DOHH2 (cell line): ENCODE measurements around the gene SLC39A11.
"Not testable (repeated sequence)": the region's sequence is repeated elsewhere in the genome, so short reads cannot be mapped to it uniquely, and the experiment has no call there.

ENCODE experiments used
- H3F3A ChIP-seq: fragments of 200-600 bp; sonication (generic), shearing (Covaris generic); 2 replicates; pipeline ENCODE4 v1.6.0; 2016; ENCODE audit warnings: antibody characterized with exemption, mild to moderate bottlenecking; ENCODE audit not compliant: control insufficient read depth, insufficient read depth
- H3K27ac ChIP-seq: fragments of 200-600 bp; sonication (generic); 2 replicates; pipeline ENCODE4 v1.5.1; 2014; ENCODE audit warnings: low read depth, mild to moderate bottlenecking, low read length, moderate library complexity
- H3K27me3 ChIP-seq: fragments of 200-600 bp; sonication (generic); 2 replicates; pipeline ENCODE4 v1.6.1; 2014; ENCODE audit warnings: mild to moderate bottlenecking, low read length, mixed read lengths; ENCODE audit not compliant: control insufficient read depth
- H3K36me3 ChIP-seq: fragments of 200-600 bp; sonication (generic); 2 replicates; pipeline ENCODE4 v1.6.1; 2014; ENCODE audit warnings: mild to moderate bottlenecking, low read length, moderate library complexity, mixed read lengths; ENCODE audit not compliant: control insufficient read depth
- H3K4me1 ChIP-seq: fragments of 200-600 bp; sonication (generic); 2 replicates; pipeline ENCODE4 v1.6.1; 2014; ENCODE audit warnings: mild to moderate bottlenecking, low read length, mixed read lengths; ENCODE audit not compliant: control insufficient read depth
- H3K4me2 ChIP-seq: fragments of 200-600 bp; sonication (generic); 2 replicates; pipeline ENCODE4 v1.6.0; 2014; ENCODE audit warnings: mild to moderate bottlenecking, low read length, moderate library complexity
- H3K4me3 ChIP-seq: fragments of 200-600 bp; sonication (generic); 2 replicates; pipeline ENCODE4 v1.5.1; 2014; ENCODE audit warnings: mild to moderate bottlenecking, low read length, mixed read lengths
- H3K79me2 ChIP-seq: fragments of 200-600 bp; sonication (generic); 2 replicates; pipeline ENCODE4 v1.6.1; 2014; ENCODE audit warnings: mild to moderate bottlenecking, low read length, mixed read lengths; ENCODE audit not compliant: control insufficient read depth
- H3K9me2 ChIP-seq: fragments of 200-600 bp; sonication (generic); replicated peaks from 2 replicates; pipeline ENCODE4 v1.6.1; 2014; ENCODE audit warnings: mild to moderate bottlenecking, low read length, mixed read lengths; ENCODE audit not compliant: control insufficient read depth
- H3K9me3 ChIP-seq: fragments of 200-600 bp; sonication (generic); 2 replicates; pipeline ENCODE4 v1.6.1; 2014; ENCODE audit warnings: antibody characterized with exemption, low read length, mixed read lengths; ENCODE audit not compliant: control insufficient read depth, insufficient read depth
- H4K20me1 ChIP-seq: fragments of 200-600 bp; sonication (generic); 2 replicates; pipeline ENCODE4 v1.6.0; 2014; ENCODE audit warnings: low read depth, mild to moderate bottlenecking, antibody characterized with exemption, low read length, moderate library complexity; ENCODE audit not compliant: control insufficient read depth, insufficient read depth
- CTCF ChIP-seq: fragments of 200-600 bp; sonication (generic); IDR thresholded peaks from one replicate; pipeline ENCODE4 v1.5.1; 2014; ENCODE audit warnings: antibody characterized with exemption, mild to moderate bottlenecking, low read depth, low read length; ENCODE audit not compliant: poor library complexity, severe bottlenecking
- EZH2phosphoT487 ChIP-seq: fragments of 200-600 bp; sonication (generic); IDR thresholded peaks from 2 replicates; pipeline ENCODE4 v1.6.1; 2017; ENCODE audit warnings: borderline replicate concordance, mild to moderate bottlenecking, antibody characterized with exemption, low read length, moderate library complexity, mixed read lengths

The SLC39A11 gene

GRCh38 chr17:73069164-73069770 is 23.2 kb downstream of the SLC39A11 start:
- Histone ChIP-seq H3K4me3 (no peak overlapping the region), H3K79me2 (no peaks in the 10 kb centered on the region), H3K4me1 (no peaks in the 10 kb centered on the region), H3K4me2 (no peak overlapping the region), H3K9me3 (no peaks in the 10 kb centered on the region), H3K9me2 (no peaks in the 10 kb centered on the region), H3K27ac (no peak overlapping the region), H3K27me3 (no peaks in the 10 kb centered on the region), H3F3A (no peaks in the 10 kb centered on the region), H4K20me1 (no peaks in the 10 kb centered on the region), H3K36me3 (no peaks in the 10 kb centered on the region)
- no peak for TF ChIP-seq EZH2phosphoT487
- TF ChIP-seq CTCF: no peak

- Histone ChIP-seq H3K36me3 (no peaks in the 10 kb centered on the region), H3K27me3 (no peaks in the 10 kb centered on the region), H3K9me2 (no peaks in the 10 kb centered on the region), H3F3A (no peaks in the 10 kb centered on the region), H3K4me3 (no peak overlapping the region), H4K20me1 (no peaks in the 10 kb centered on the region), H3K9me3 (no peaks in the 10 kb centered on the region), H3K4me2 (no peak overlapping the region), H3K27ac (no peak overlapping the region), H3K79me2 (no peaks in the 10 kb centered on the region), H3K4me1 (no peaks in the 10 kb centered on the region)
- TF ChIP-seq CTCF: no peak
Observed at GRCh38 chr17:73068322-73069153, 23.9 kb downstream of the SLC39A11 start.

- H3F3A ChIP-seq, H3K27ac ChIP-seq, H3K4me1 ChIP-seq, H4K20me1 ChIP-seq, H3K4me3 ChIP-seq, H3K27me3 ChIP-seq, H3K4me2 ChIP-seq, H3K9me2 ChIP-seq, H3K36me3 ChIP-seq, H3K9me3 ChIP-seq, H3K79me2 ChIP-seq: not testable (repeated sequence)
Observed at GRCh38 chr17:73067699-73068098, 24.8 kb downstream of the SLC39A11 start.

GRCh38 chr17:73067075-73067474 is 25.4 kb downstream of the SLC39A11 start:
- no peaks in the 10 kb centered on the region for H3K27me3 ChIP-seq
- no peaks in the 10 kb centered on the region for H4K20me1 ChIP-seq
- H3K36me3 ChIP-seq: no peaks in the 10 kb centered on the region
- no peaks in the 10 kb centered on the region for H3K79me2 ChIP-seq
- H3K4me1 ChIP-seq: no peaks in the 10 kb centered on the region
- no peak for TF ChIP-seq CTCF
- TF ChIP-seq EZH2phosphoT487: no peak
- no peak overlapping the region for H3K27ac ChIP-seq
- no peaks in the 10 kb centered on the region for H3F3A ChIP-seq
- no peak overlapping the region for H3K4me3 ChIP-seq
- no peaks in the 10 kb centered on the region for H3K9me2 ChIP-seq
- H3K9me3 ChIP-seq: no peaks in the 10 kb centered on the region
- no peak overlapping the region for H3K4me2 ChIP-seq
